Right lobe of liver (tissue), 6 donors: ENCODE results near the gene PPP1CA. TPM values are rescaled to one million over a fixed set of nuclear protein-coding genes. Genes with fewer than 3 reads are reported as not detected.

Source experiments
- ATAC-seq, 4 donors: fragments of 200-7000 bp; cut with Tn5 transposase; one replicate each; pipeline ENCODE4 v1.9.1; 2020; ENCODE audit warnings: mild to moderate bottlenecking in 4 of 4, moderate library complexity in 4 of 4
- DNase-seq, 3 donors: peaks; one replicate each; pipeline ENCODE4 v3.0.0-alpha.2; 2020
- H3K27ac ChIP-seq, 3 donors: fragments of 200-600 bp; one replicate each; pipeline ENCODE4 v1.8.0; 2022
- H3K27me3 ChIP-seq, 2 donors: fragments of 200-600 bp; one replicate each; pipeline ENCODE4 v1.8.0; 2022
- H3K36me3 ChIP-seq, 4 donors: fragments of 200-600 bp; sonication (generic) in 1 of 4; one replicate each; pipeline versions ENCODE4 v1.5.1 to v1.8.0; 2017 to 2022; ENCODE audit warnings: control low read depth in 1 of 4
- H3K4me1 ChIP-seq, 4 donors: fragments of 200-600 bp; sonication (generic) in 1 of 4; one replicate each; pipeline versions ENCODE4 v1.5.1 to v1.8.0; 2017 to 2022; ENCODE audit warnings: control low read depth in 1 of 4
- H3K4me3 ChIP-seq, 3 donors: fragments of 200-600 bp; one replicate each; pipeline ENCODE4 v1.8.0; 2022
- H3K9me3 ChIP-seq, 4 donors: fragments of 200-600 bp; sonication (generic) in 1 of 4; one replicate each; pipeline versions ENCODE4 v1.5.1 to v1.8.0; 2017 to 2022; ENCODE audit warnings: control low read depth in 1 of 4
- CTCF ChIP-seq, 4 donors: fragments of 200-600 bp in 3 of 4; fragments of 450-650 bp in 1 of 4; IDR thresholded peaks; one replicate each; pipeline versions ENCODE4 v1.5.1 to v1.8.0; 2016 to 2022; ENCODE audit warnings: antibody characterized with exemption in 4 of 4, mild to moderate bottlenecking in 2 of 4
- POLR2A ChIP-seq: fragments of 450-650 bp; IDR thresholded peaks from one replicate; pipeline ENCODE4 v1.6.1; 2017; ENCODE audit warnings: antibody characterized with exemption, mild to moderate bottlenecking
- WGBS: methylation state at CpG from one replicate; pipeline ENCODE4 v1.1.6; 2018; ENCODE audit warnings: low coverage, low lambda C conversion rate; ENCODE audit not compliant: insufficient coverage; ENCODE audit errors: missing lambda C conversion rate; 5-methylcytosine and 5-hydroxymethylcytosine counted together
- intact Hi-C, 2 donors: fragments of 100-400 bp; cut with DNase I; formaldehyde crosslinking; loops; one replicate each; pipeline versions ENCODE4 v1.11.2 to v1.14.1; 2022
- total RNA-seq, 6 experiments: library from RNA; depleted of rRNA in 2 of 6; stranded (reverse); fragments of >200 nt in 2 of 6; fragmentation: NEBNext Ultra II Directional in 3 of 6; extraction: Animal tissue kit (Norgen Biotek cat#: 25700) in 3 of 6; gene quantifications; one replicate each; pipeline versions ENCODE4 v1.1.0 to v1.2.4, GENCODE V29; 2016 to 2023
- donor health status: DM: no; HTN: yes; CAD: no.
- donor health status: DM: no; HTN: no; CAD: no.
- donor health status: DM: no; HTN: no; CAD: no.
- donor health status: DM: no; HTN: yes; CAD: no.
- donor health status: DM: no; HTN: yes; CAD: no.

Gene PPP1CA
- total RNA-seq, 6 experiments from 2014 or later: 64.2 to 102 (median 71.1) TPM

- intact Hi-C loops: no loop called here
- Histone ChIP-seq H3K4me1 (peaks cover 0 to 17% (median 6%) of the 10 kb centered on the region in 4 donors), H3K9me3 (no peaks in the 10 kb centered on the region), H3K36me3 (no peaks in the 10 kb centered on the region), H3K27me3 (no peaks in the 10 kb centered on the region), H3K27ac (no peak overlapping the region), H3K4me3 (no peak overlapping the region)
- DNase-seq (no peak), ATAC-seq (no peak)
- no peak for TF ChIP-seq CTCF (IDR thresholded peaks at IDR 0.05)
- TF ChIP-seq POLR2A: no peak
- WGBS: 58% methylated on average over 15 of the region's 15 CpGs
Observed at GRCh38 chr11:67375320-67376055, 26.2 kb downstream of the PPP1CA start.

GRCh38 chr11:67374571-67375281 lies 26.9 kb downstream of the PPP1CA start:
- H3K36me3 ChIP-seq: no peaks in the 10 kb centered on the region
- H3K9me3 ChIP-seq: no peaks in the 10 kb centered on the region
- peaks cover 0 to 17% (median 6%) of the 10 kb centered on the region in 4 donors for H3K4me1 ChIP-seq
- no peaks in the 10 kb centered on the region for H3K27me3 ChIP-seq
- H3K4me3 ChIP-seq: peak overlapping the region in 2 of 3 donors; percentile 57 to 68
- peak overlapping the region in 2 of 3 donors; percentile 72 to 84 for H3K27ac ChIP-seq
- TF ChIP-seq CTCF (IDR thresholded peaks at IDR 0.05) (no peak), POLR2A (no peak)
- 26% methylated on average over 4 of the region's 9 CpGs for WGBS
- intact Hi-C loops: no loop called here
- peak in 1 of 3 donors; percentile 52 for DNase-seq
- ATAC-seq: peak in 1 of 4 donors; percentile 1

GRCh38 chr11:67373648-67374570 lies 27.7 kb downstream of the PPP1CA start:
- DNase-seq: peak; percentile 80 to 86 (median 85)
- Histone ChIP-seq H3K9me3 (no peaks in the 10 kb centered on the region), H3K4me3 (peak overlapping the region; percentile 57 to 89 (median 68)), H3K27ac (peak overlapping the region; percentile 53 to 84 (median 72)), H3K36me3 (no peaks in the 10 kb centered on the region), H3K4me1 (peaks cover 0 to 17% (median 6%) of the 10 kb centered on the region in 4 donors), H3K27me3 (no peaks in the 10 kb centered on the region)
- intact Hi-C loops: no loop called here
- ATAC-seq: peak; percentile 61 to 78 (median 66)
- WGBS: 2% methylated on average over 22 of the region's 40 CpGs
- TF ChIP-seq POLR2A (peak; percentile 58), CTCF (IDR thresholded peaks at IDR 0.05) (peak; percentile 43 to 54 (median 46))

GRCh38 chr11:67372993-67373647 lies 28.5 kb downstream of the PPP1CA start, which contains the start of gene CLCF1:
Gene CLCF1 (minus strand): TSS chr11:67373598. CDS start chr11:67373539, 59 bp downstream.
- no peaks in the 10 kb centered on the region for H3K9me3 ChIP-seq
- DNase-seq (peak; percentile 73 to 81 (median 80)), ATAC-seq (peak; percentile 24 to 69 (median 59))
- H3K27me3 ChIP-seq: no peaks in the 10 kb centered on the region
- 0% methylated on average over 7 of the region's 76 CpGs for WGBS
- H3K4me1 ChIP-seq: peaks cover 0 to 17% (median 6%) of the 10 kb centered on the region in 4 donors
- H3K27ac ChIP-seq: peak within 1 kb of the TSS; percentile 53 to 84 (median 72)
- TF ChIP-seq CTCF (IDR thresholded peaks at IDR 0.05): no peak
- no peak for TF ChIP-seq POLR2A
- intact Hi-C loops: no loop called here
- H3K4me3 ChIP-seq: peak within 1 kb of the TSS; percentile 57 to 89 (median 68)
- no peaks in the 10 kb centered on the region for H3K36me3 ChIP-seq
